Activated CD8-positive, alpha-beta T cell treated with anti-CD3 and anti-CD28 coated beads, Interleukin-2, amount 10 ng/mL, durations not matched to agents 7 days and 5 days (primary cell): Measurements from ENCODE around the gene GABPB1. TPM values are rescaled to one million over a fixed set of nuclear protein-coding genes. Genes with fewer than 3 reads are reported as not detected.

ENCODE experiments used
- ATAC-seq: fragments of 150-1000 bp; cut with Tn5 transposase; one replicate; pipeline ENCODE4 v1.10.0; 2021; ENCODE audit warnings: moderate library complexity
- CTCF ChIA-PET: fragments of 350-600 bp; sonication (Branson Sonifier 250); formaldehyde crosslinking; loops from one replicate; lab custom pipeline; 2021; ENCODE audit warnings: antibody characterized with exemption; lab: Charles Lee
- POLR2A ChIA-PET: fragments of 350-600 bp; sonication (Branson Sonifier 250); formaldehyde crosslinking; loops from one replicate; lab custom pipeline; 2021; ENCODE audit warnings: antibody characterized with exemption; lab: Charles Lee
- DNase-seq: peaks from one replicate; pipeline ENCODE4 v3.0.0-alpha.2; 2020
- H3K27ac Mint-ChIP-seq: one replicate; pipeline ENCODE4 v1.8.0; 2021; ENCODE audit warnings: mild to moderate bottlenecking, mixed read lengths
- H3K27me3 Mint-ChIP-seq: one replicate; pipeline ENCODE4 v1.8.0; 2021; ENCODE audit warnings: low read depth, mixed read lengths
- H3K36me3 Mint-ChIP-seq: one replicate; pipeline ENCODE4 v1.8.0; 2021; ENCODE audit warnings: low read depth, mixed read lengths
- H3K4me1 Mint-ChIP-seq: one replicate; pipeline ENCODE4 v1.8.0; 2021; ENCODE audit warnings: low read depth, mixed read lengths
- H3K4me3 Mint-ChIP-seq: one replicate; pipeline ENCODE4 v1.8.0; 2021; ENCODE audit warnings: mild to moderate bottlenecking, mixed read lengths
- H3K9me3 Mint-ChIP-seq: one replicate; pipeline ENCODE4 v1.8.0; 2022; ENCODE audit warnings: mixed read lengths; ENCODE audit not compliant: insufficient read depth
- total RNA-seq, 2 experiments: library from RNA; stranded (reverse); gene quantifications; one replicate each; pipeline ENCODE4 v1.2.3, GENCODE V29; 2021

The GABPB1 gene
- total RNA-seq, 2 experiments from 2014 or later = 33.5 to 35.2 TPM

GRCh38 chr15:50365570-50365969 lies 10.6 kb upstream of the GABPB1 start:
- Mint-ChIP-seq H3K27ac (no peak overlapping the region), H3K4me1 (peaks cover 8% of the 10 kb centered on the region), H3K36me3 (peaks cover 34% of the 10 kb centered on the region), H3K9me3 (no peaks in the 10 kb centered on the region), H3K4me3 (no peak overlapping the region), H3K27me3 (no peaks in the 10 kb centered on the region)
- DNase-seq (no peak), ATAC-seq (no peak)
- ChIA-PET CTCF (interaction anchor here (0.6 kb wide), 1 partner anchor 263 kb away, joined by 3 read pairs; no protein-coding TSS in a partner anchor), POLR2A (interaction anchor here (1.3 kb wide), 1 partner anchor 10 kb away, joined by 3 read pairs; the partner anchor contains the start of gene GABPB1)

DNA sequence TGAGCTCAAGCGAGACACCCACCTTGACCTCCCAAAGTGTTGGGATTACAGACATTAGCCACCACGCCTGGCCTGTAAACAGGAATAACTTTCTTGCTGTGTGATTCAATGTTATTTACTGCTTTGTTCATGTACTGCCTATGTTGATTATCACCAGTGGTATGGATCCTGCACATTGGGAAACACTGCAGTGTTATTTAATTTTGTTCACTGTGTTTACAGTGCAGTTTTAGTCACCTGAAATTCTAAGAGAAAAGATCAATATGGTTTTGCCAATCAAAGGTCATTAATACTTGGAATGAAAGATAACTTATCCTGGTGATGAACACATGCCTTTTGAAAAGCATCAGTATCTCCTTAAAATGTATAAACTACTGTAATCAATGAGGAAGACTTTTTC lies 8.6 kb upstream of the GABPB1 start:
- Mint-ChIP-seq H3K4me1 (peaks cover 15% of the 10 kb centered on the region), H3K36me3 (peaks cover 45% of the 10 kb centered on the region), H3K4me3 (no peak overlapping the region), H3K27ac (peak overlapping the region; percentile 21), H3K27me3 (no peaks in the 10 kb centered on the region), H3K9me3 (no peaks in the 10 kb centered on the region)
- DNase-seq (no peak), ATAC-seq (no peak)
- ChIA-PET POLR2A (interaction anchor here (0.9 to 1.6 kb wide), 2 partner anchors 9 to 10 kb away, joined by 4 to 7 read pairs; partner anchors contain the start of gene GABPB1), CTCF (no interaction called here)

DNA sequence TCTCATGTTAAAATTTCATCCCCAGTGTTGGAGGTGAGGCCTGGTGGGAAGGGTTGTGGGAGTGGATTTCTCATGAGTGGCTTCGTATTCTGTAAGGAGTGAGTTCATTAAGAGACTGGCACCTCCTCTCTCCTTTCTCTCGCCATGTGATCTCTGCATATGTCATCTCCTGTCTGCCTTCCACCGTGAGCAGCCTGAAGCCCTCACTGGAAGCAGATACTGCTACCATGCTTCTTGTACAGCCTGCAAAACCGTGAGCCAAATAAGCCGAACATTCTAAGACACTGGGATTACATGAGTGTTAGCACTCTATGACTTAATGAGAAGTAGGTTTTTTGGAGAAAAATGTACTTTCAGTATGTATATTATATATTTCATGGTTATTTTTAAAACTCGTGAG lies 6.8 kb upstream of the GABPB1 start:
- POLR2A ChIA-PET = no interaction called here
- Mint-ChIP-seq H3K27ac (peak overlapping the region; percentile 72), H3K9me3 (no peaks in the 10 kb centered on the region), H3K36me3 (peaks cover 51% of the 10 kb centered on the region), H3K4me3 (no peak overlapping the region), H3K4me1 (peaks cover 25% of the 10 kb centered on the region), H3K27me3 (no peaks in the 10 kb centered on the region)
- no peak for ATAC-seq
- CTCF ChIA-PET = no interaction called here
- DNase-seq = no peak

DNA sequence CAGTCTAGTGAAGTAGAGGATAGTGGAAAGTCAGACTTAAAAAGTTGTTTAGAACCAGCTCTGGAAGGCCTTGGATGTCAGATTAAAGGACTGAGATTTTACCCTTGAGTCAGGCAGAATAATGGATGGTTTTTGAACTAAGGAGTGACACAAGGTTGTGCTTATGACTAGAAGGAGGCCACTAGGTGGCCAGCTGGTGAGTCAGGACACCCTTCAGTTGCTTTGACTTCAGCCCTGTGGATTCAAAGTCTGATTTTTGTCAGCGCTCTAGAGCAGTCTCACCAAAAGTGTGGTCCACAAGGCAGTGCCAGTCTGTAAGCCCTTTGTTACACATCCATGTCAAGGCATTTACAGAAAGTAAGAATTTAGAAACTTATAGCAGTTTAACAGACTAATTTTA lies 3.8 kb upstream of the GABPB1 start:
- Mint-ChIP-seq H3K36me3 (peaks cover 56% of the 10 kb centered on the region), H3K27me3 (no peaks in the 10 kb centered on the region), H3K4me3 (no peak overlapping the region), H3K9me3 (no peaks in the 10 kb centered on the region), H3K27ac (no peak overlapping the region), H3K4me1 (peaks cover 27% of the 10 kb centered on the region)
- DNase-seq = peak; percentile 41
- ChIA-PET CTCF (interaction anchor here (0.7 to 1.4 kb wide), 4 partner anchors 11 to 518 kb away, joined by 3 to 4 read pairs (median 4); no protein-coding TSS in a partner anchor), POLR2A (interaction anchor here (1.3 to 1.6 kb wide), 2 partner anchors 54 to 65 kb away, joined by 3 to 4 read pairs; no protein-coding TSS in a partner anchor)
- ATAC-seq = no peak

- peaks cover 61% of the 10 kb centered on the region for H3K36me3 Mint-ChIP-seq
- DNase-seq (no peak), ATAC-seq (no peak)
- no peaks in the 10 kb centered on the region for H3K9me3 Mint-ChIP-seq
- peaks cover 29% of the 10 kb centered on the region for H3K4me1 Mint-ChIP-seq
- H3K27ac Mint-ChIP-seq = peak overlapping the region; percentile 98
- no peaks in the 10 kb centered on the region for H3K27me3 Mint-ChIP-seq
- POLR2A ChIA-PET = interaction anchor here (0.6 to 4.8 kb wide), 32 partner anchors 8 to 1468 kb away, joined by 3 to 60 read pairs (median 5); partner anchors contain the start of genes AP4E1, DTWD1, FAM227B and SPPL2A
- peak overlapping the region; percentile 85 for H3K4me3 Mint-ChIP-seq
- CTCF ChIA-PET = interaction anchor here (0.9 to 2.1 kb wide), 9 partner anchors 17 to 553 kb away, joined by 3 to 8 read pairs (median 4); partner anchors contain the start of gene SLC27A2
Measured at GRCh38 chr15:50355980-50356379, 982 bp upstream of the GABPB1 start.

DNA sequence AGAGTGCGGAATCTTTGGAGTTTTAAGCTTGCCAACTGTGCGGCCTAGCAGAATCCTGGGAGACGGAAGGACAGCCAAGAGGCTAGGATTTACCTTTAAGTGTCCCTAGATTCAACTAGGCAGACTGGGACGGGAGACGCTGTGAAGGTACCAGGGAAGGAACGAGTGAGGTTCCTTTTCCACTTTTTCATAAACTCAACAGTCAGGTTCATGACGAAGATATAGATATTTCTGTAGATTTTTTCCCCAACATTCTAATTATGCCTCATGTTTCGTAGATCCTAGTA lies 564 bp upstream of the GABPB1 start:
- peaks cover 62% of the 10 kb centered on the region for H3K36me3 Mint-ChIP-seq
- no peaks in the 10 kb centered on the region for H3K27me3 Mint-ChIP-seq
- ChIA-PET POLR2A (interaction anchor here (0.5 to 4.8 kb wide), 43 partner anchors 8 to 1545 kb away, joined by 3 to 60 read pairs (median 4); partner anchors contain the start of genes AP4E1, CEP152, DTWD1 and EID1), CTCF (interaction anchor here (0.7 to 2.5 kb wide), 7 partner anchors 40 to 554 kb away, joined by 3 to 8 read pairs (median 4); partner anchors contain the start of genes SLC27A2 and USP8)
- H3K4me3 Mint-ChIP-seq = peak overlapping the region; percentile 85
- H3K4me1 Mint-ChIP-seq = peaks cover 33% of the 10 kb centered on the region
- peak overlapping the region; percentile 98 for H3K27ac Mint-ChIP-seq
- ATAC-seq (no peak), DNase-seq (no peak)
- no peaks in the 10 kb centered on the region for H3K9me3 Mint-ChIP-seq

DNA sequence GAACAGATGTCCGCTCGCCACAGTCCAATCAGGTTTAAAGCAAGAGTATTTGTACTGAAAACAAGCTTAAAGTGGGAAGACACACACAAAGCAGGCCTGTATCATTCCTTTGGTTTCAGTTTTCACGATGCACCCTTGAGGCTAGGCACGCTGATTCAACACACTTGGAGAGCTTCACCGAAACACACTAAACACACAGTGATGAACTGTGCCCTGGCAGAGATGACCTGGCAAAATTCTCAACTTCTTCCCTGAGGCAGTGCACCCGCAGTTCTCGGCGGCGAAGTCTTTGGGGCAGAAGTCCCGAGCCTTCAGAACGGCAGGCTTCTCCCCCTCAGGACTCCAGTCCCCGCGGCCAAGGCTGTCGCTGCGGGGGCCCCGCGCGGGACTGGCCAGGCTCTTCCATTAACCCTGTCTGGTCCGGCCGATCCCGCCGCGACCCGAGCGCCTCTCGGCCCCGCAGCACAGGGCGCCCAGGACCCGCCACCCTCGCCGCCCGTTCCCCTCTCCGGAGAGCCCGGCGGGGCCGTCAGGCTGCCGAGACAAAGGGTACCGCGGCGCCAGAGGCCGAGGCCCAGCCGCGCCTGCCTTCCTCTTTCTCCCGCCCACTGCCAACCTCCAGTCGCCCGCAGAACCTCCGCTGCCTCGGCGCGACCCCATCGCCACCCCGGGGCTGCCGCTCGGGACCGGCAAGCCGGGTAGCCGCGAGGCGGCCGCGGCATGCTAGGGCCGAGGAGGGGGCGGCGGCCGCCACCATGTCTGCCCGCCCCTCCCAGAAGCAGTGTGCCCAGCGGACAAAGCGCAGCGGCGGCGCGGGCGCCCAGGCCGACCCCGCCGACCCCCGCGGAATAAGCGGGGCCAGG lies 792 bp downstream of the GABPB1 start:
- peak; percentile 73 for DNase-seq
- Mint-ChIP-seq H3K36me3 (peaks cover 60% of the 10 kb centered on the region), H3K4me3 (peak overlapping the region; percentile 85), H3K27ac (peak overlapping the region; percentile 98), H3K4me1 (peaks cover 42% of the 10 kb centered on the region), H3K27me3 (no peaks in the 10 kb centered on the region), H3K9me3 (no peaks in the 10 kb centered on the region)
- CTCF ChIA-PET = interaction anchor here (1.0 to 2.5 kb wide), 4 partner anchors 13 to 531 kb away, joined by 3 to 8 read pairs (median 4); no protein-coding TSS in a partner anchor
- peak; percentile 57 for ATAC-seq
- POLR2A ChIA-PET = interaction anchor here (0.6 to 4.8 kb wide), 48 partner anchors 8 to 1543 kb away, joined by 3 to 60 read pairs (median 4); partner anchors contain the start of genes AP4E1, ATP8B4, CEP152 and COPS2

DNA sequence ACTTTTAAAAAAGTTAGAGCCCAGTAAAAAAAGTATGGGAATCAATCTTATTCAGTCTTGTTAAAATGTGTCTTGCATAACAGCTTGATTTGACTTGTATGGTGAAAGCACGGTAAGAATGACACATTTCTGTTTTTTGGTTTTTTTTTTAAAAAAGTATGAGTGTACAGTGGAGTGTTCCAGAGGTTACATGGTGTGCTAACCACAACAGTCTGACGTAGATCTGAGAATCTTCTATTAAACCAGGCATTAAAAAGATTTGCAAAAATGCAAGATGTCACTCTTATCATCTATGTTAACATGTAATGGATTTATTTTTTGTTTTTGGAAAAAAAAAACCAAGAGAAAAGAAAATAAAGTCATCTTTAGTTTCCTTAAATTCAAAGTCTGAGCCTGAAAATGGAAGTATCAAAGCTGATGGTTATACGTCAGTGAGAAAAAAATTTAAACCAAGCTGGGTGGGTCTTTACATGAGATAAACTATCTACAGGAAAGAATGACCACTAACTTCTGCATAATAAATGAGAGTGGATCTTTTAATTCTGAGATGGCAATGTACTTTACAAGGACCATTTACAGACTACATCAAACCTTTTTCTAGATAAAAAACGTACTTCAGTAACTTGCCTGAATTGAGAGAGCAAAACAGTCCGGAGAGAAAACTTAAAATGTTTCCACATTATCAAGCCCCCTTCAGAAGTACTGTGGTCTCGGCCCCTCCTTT lies 1.6 kb downstream of the GABPB1 start:
- peak; percentile 27 for ATAC-seq
- H3K4me3 Mint-ChIP-seq = peak overlapping the region; percentile 85

DNA sequence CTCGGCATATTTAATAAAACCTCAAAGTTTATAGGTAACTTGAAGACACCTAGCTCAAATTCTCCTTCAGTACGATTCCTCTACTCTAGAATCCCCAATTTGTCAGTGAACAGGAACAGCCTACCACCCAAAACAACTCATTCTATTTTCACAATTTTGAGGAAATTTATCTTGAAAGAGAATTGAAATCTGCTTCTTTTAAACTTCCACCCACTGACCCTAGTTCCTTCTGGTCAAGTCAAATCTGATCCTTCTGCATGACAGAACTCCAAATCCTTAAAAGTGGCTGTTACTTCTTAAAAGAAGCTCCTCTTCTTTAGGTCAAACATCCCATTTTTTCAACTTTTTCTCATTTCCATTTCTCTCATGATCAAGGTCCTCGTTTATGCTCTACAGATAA lies 4.4 kb downstream of the GABPB1 start:
- Mint-ChIP-seq H3K9me3 (no peaks in the 10 kb centered on the region), H3K36me3 (peaks cover 47% of the 10 kb centered on the region), H3K4me1 (peaks cover 38% of the 10 kb centered on the region), H3K4me3 (peak overlapping the region; percentile 85), H3K27me3 (no peaks in the 10 kb centered on the region), H3K27ac (peak overlapping the region; percentile 3)
- ChIA-PET POLR2A (interaction anchor here (0.8 to 0.9 kb wide), 2 partner anchors 74 to 556 kb away, joined by 4 read pairs; partner anchors contain the start of gene USP8), CTCF (interaction anchor here (1.0 to 3.9 kb wide), 4 partner anchors 11 to 348 kb away, joined by 3 to 22 read pairs (median 4); partner anchors contain the start of gene USP8)
- DNase-seq (no peak), ATAC-seq (no peak)

More for the DNA sequence above, 1.6 kb downstream of the GABPB1 start:
- Mint-ChIP-seq H3K27me3 (no peaks in the 10 kb centered on the region), H3K36me3 (peaks cover 55% of the 10 kb centered on the region), H3K27ac (peak overlapping the region; percentile 98), H3K4me1 (peaks cover 40% of the 10 kb centered on the region), H3K9me3 (no peaks in the 10 kb centered on the region)
- CTCF ChIA-PET = interaction anchor here (1.0 to 2.5 kb wide), 3 partner anchors 14 to 532 kb away, joined by 3 to 8 read pairs (median 4); no protein-coding TSS in a partner anchor
- POLR2A ChIA-PET = interaction anchor here (0.5 to 4.8 kb wide), 26 partner anchors 9 to 1542 kb away, joined by 3 to 60 read pairs (median 4); partner anchors contain the start of genes ATP8B4, CEP152, COPS2 and GALK2
- peak; percentile 52 for DNase-seq

- H3K27me3 Mint-ChIP-seq = no peaks in the 10 kb centered on the region
- H3K4me1 Mint-ChIP-seq = peaks cover 21% of the 10 kb centered on the region
- no peak overlapping the region for H3K27ac Mint-ChIP-seq
- ATAC-seq (no peak), DNase-seq (no peak)
- CTCF ChIA-PET = interaction anchor here (0.6 kb wide), 1 partner anchor 1336 kb away, joined by 3 read pairs; the partner anchor contains the start of gene SCG3
- H3K9me3 Mint-ChIP-seq = no peaks in the 10 kb centered on the region
- H3K36me3 Mint-ChIP-seq = peaks cover 16% of the 10 kb centered on the region
- POLR2A ChIA-PET = interaction anchor here (5.9 kb wide), 1 partner anchor 10 kb away, joined by 23 read pairs; the partner anchor contains the start of gene GABPB1
- no peak overlapping the region for H3K4me3 Mint-ChIP-seq
Measured at GRCh38 chr15:50345298-50345697, 9.7 kb downstream of the GABPB1 start.
